Measurements from ENCODE around the gene PTGFRN.

DNA sequence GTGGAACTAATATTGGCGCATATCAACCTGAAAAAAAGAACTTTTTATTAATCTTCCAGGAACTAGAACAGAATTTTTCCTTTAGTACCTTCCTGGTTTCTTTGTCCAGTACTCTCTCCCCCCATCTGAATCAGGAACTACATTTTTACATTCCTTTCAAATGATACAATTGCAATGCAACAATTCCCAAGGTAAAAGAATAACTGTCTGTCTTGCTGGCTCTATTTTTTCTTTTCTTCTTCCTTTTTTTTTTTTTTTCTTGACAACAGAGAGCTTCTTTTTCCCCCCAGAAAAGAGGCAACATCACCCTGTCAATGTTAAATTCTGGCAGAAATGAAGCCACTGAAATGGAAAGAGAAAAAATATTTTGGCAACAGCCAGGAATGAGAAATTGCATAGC, 87.3 kb downstream of the PTGFRN start:
- TF ChIP-seq EZH2 (IDR thresholded peaks at IDR 0.05; ENCODE audit: low read depth, unreplicated experiment) (no peak), POLR2AphosphoS5 (IDR thresholded peaks at IDR 0.05; ENCODE audit: low read depth) (no peak), CREB1 (CRISPR knock-in tag; IDR thresholded peaks at IDR 0.05; ENCODE audit: low read depth) (no peak), EZH2phosphoT487 (IDR thresholded peaks at IDR 0.05; ENCODE audit: unreplicated experiment) (no peak), JUNB (IDR thresholded peaks at IDR 0.05; ENCODE audit: unreplicated experiment) (no peak)
- TF ChIP-seq, protein P1, sequence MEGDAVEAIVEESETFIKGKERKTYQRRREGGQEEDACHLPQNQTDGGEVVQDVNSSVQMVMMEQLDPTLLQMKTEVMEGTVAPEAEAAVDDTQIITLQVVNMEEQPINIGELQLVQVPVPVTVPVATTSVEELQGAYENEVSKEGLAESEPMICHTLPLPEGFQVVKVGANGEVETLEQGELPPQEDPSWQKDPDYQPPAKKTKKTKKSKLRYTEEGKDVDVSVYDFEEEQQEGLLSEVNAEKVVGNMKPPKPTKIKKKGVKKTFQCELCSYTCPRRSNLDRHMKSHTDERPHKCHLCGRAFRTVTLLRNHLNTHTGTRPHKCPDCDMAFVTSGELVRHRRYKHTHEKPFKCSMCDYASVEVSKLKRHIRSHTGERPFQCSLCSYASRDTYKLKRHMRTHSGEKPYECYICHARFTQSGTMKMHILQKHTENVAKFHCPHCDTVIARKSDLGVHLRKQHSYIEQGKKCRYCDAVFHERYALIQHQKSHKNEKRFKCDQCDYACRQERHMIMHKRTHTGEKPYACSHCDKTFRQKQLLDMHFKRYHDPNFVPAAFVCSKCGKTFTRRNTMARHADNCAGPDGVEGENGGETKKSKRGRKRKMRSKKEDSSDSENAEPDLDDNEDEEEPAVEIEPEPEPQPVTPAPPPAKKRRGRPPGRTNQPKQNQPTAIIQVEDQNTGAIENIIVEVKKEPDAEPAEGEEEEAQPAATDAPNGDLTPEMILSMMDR (conservative IDR thresholded peaks at IDR 0.05; ENCODE audit: low read depth in 2 of 2) = no peak
- TF ChIP-seq, protein P2, sequence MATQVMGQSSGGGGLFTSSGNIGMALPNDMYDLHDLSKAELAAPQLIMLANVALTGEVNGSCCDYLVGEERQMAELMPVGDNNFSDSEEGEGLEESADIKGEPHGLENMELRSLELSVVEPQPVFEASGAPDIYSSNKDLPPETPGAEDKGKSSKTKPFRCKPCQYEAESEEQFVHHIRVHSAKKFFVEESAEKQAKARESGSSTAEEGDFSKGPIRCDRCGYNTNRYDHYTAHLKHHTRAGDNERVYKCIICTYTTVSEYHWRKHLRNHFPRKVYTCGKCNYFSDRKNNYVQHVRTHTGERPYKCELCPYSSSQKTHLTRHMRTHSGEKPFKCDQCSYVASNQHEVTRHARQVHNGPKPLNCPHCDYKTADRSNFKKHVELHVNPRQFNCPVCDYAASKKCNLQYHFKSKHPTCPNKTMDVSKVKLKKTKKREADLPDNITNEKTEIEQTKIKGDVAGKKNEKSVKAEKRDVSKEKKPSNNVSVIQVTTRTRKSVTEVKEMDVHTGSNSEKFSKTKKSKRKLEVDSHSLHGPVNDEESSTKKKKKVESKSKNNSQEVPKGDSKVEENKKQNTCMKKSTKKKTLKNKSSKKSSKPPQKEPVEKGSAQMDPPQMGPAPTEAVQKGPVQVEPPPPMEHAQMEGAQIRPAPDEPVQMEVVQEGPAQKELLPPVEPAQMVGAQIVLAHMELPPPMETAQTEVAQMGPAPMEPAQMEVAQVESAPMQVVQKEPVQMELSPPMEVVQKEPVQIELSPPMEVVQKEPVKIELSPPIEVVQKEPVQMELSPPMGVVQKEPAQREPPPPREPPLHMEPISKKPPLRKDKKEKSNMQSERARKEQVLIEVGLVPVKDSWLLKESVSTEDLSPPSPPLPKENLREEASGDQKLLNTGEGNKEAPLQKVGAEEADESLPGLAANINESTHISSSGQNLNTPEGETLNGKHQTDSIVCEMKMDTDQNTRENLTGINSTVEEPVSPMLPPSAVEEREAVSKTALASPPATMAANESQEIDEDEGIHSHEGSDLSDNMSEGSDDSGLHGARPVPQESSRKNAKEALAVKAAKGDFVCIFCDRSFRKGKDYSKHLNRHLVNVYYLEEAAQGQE (IDR thresholded peaks at IDR 0.05; ENCODE audit: unreplicated experiment) = no peak
- TF ChIP-seq, protein P3, sequence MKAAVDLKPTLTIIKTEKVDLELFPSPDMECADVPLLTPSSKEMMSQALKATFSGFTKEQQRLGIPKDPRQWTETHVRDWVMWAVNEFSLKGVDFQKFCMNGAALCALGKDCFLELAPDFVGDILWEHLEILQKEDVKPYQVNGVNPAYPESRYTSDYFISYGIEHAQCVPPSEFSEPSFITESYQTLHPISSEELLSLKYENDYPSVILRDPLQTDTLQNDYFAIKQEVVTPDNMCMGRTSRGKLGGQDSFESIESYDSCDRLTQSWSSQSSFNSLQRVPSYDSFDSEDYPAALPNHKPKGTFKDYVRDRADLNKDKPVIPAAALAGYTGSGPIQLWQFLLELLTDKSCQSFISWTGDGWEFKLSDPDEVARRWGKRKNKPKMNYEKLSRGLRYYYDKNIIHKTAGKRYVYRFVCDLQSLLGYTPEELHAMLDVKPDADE (IDR thresholded peaks at IDR 0.05) = no peak
